Amygdala (tissue), 56 donors: ENCODE data around the gene CBLC.
"Not testable (repeated sequence)": the region's sequence is repeated elsewhere in the genome, so short reads cannot be mapped to it uniquely, and the experiment has no call there.

ENCODE experiments used
- DNase-seq, 56 donors: peaks; one replicate each; lab custom pipeline; 2025; lab: John Stamatoyannopoulos, UW

The CBLC gene

GRCh38 chr19:44759083-44759804 lies 18.4 kb upstream of the CBLC start:
- DNase-seq, result no peak

DNA sequence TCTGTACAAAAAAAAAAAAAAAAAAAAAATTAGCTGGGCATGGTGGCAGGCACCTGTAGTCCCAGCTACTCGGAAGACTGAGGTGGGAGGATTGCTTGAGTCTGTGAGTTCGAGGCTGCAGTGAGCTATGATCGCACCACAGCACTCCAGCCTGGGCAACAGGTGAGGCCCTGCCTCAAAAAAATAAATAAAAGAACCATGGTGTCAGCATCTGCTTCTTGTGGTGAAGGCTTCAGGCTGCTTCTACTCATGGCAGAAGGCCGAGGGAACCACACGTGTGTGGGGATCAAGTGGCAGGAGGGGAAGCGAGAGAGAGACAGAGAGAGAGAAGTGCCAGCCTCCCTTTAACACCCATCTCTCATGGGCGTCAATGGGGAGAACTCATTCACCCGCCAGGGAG lies 15.7 kb upstream of the CBLC start:
- no peak for DNase-seq

DNA sequence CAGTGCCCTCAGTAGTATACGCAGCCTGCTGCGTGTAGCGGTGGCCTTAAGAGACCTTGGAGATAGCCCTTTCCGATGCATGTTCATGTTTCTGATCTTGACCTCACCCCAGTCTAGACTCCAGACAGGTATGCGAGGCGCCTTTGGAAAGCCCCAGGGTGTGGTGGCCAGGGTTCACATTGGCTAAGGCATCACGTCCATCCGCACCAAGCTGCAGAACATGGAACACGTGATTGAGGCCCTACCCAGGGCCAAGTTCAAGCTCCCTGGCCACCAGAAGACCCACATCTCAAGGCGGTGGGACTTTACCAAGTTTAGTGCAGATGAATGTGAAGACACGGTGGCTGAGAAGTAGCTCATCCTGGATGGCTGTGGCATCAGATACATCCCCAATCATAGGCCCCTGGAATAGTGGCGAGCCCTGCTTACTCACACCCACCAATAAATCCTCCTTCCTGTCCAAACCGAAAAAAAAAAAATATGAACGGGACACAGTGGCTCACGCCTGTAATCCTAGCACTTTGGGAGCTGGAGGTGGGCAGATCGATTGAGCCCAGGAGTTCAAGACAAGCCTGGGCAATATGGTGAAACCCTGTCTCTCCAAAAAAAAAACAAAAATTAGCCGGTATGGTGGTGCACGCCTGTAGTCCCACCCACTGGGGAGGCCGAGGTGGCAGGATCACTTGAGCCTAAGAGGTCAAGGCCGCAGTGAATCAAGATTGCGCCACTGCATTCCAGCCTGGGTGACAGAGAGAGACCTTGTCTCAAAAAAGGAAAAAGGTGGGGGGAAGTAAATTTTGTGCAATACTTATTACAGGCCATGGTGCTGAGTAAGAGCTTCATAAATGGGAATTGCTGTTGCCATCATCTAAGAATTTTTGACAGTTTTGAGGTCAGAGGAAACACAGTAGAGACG lies 12.4 kb upstream of the CBLC start:
- DNase-seq, result no peak

- DNase-seq, result no peak
Measured at GRCh38 chr19:44765949-44766335, 11.7 kb upstream of the CBLC start.

DNA sequence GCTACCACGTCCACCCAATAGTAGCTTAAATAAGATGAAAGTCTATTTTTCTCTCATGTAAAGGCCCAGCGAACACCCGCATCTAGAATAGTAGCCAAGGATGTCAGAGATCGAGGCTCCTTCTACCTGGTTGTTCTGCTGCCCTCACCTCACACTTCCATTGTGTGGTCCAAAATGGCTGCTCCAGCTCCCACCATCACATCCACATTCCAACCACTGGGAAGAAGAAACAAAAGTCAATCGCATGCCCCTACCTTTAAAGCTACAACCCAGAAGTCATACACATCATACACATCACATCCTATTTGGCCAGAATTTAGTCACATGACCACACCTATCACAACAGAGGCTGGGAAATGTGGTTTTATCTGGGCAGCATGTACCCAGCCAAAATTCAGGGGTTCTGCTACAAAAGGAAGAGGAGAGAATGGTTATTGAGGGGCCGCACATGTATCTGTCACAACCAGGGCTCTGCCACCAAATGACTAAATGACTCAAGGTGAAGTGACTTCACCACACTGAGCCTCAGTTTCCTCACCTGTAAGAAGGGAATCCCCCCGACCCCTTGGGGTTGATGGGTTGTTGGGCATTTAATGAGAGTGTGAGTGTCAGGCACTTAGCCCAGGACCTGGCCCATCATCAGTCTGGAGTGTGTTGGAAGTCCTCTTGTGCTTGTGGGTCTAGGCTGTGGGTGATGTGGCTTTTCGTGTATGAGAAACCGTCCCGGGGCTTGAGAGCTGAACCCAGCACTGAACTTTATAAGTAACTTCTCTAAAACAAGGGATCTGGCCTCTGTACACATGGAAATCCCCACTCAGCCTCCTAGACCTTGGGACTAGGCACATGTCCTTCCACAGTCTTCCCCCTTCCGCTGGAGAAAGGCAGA lies 10.2 kb upstream of the CBLC start:
- DNase-seq, result no peak

GRCh38 chr19:44770550-44771257 lies 7.0 kb upstream of the CBLC start:
- DNase-seq, result peak in 49 of 56 donors; percentile 5 to 85 (median 45)

- DNase-seq, result not testable (repeated sequence)
Measured at GRCh38 chr19:44772144-44772543, 5.5 kb upstream of the CBLC start.

GRCh38 chr19:44772959-44773358 lies 4.7 kb upstream of the CBLC start:
- no peak for DNase-seq

- no peak for DNase-seq
Measured at GRCh38 chr19:44775676-44776240, 1.9 kb upstream of the CBLC start.

DNA sequence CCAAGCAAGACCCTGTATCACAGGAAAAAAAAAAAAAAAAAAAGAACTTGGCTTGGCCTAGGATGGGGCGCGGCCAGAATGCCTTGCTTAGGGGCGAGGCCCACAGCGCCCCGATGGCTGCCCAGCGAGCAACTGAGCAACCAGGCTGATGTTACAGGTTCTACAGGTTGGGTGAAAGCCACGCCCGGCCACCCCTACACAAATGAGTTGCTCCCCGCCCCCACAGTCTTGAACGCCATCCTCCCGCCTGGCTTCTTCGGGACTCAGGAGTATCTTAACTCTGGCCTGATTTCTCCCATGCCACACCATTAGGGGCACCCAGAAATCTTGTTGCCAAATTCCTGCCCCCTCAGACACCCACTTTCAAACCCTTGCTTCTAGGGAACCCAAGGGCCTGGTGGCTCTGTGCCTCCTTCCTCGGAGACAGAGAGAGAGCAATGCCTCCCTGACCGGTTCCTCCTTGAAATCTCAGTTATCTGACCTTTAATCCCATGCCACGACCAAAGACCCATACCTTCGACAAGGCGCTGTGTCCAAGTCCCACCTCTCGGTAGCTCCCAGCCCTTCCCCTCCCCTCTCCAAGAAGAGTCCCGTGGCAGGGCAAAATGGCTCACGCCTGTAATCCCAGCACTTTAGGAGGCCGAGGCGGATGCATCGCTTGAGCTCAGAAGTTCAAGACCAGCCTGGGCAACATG lies 1.1 kb upstream of the CBLC start:
- no peak for DNase-seq

DNA sequence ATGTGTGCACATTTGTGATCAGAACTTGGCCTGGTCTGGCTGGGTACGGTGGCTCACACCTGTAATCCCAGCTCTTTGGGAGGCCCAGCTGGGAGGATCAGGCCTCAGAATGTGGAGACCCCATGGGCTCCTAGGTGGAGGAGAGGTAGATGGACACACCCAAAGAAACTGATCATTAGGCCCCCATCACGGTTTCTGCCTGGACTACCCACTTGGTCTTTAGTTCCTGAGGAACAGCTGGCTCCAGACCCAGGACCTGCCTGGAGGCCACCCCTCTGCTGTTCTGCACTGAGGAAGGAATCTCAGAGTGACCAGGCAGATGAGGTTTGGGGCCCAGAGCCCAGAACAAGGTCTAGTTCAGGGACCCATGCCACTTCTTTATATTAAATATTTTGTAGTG lies 1.5 kb downstream of the CBLC start:
- DNase-seq, result no peak

GRCh38 chr19:44781694-44782093 lies 4.0 kb downstream of the CBLC start:
- not testable (repeated sequence) for DNase-seq

DNA sequence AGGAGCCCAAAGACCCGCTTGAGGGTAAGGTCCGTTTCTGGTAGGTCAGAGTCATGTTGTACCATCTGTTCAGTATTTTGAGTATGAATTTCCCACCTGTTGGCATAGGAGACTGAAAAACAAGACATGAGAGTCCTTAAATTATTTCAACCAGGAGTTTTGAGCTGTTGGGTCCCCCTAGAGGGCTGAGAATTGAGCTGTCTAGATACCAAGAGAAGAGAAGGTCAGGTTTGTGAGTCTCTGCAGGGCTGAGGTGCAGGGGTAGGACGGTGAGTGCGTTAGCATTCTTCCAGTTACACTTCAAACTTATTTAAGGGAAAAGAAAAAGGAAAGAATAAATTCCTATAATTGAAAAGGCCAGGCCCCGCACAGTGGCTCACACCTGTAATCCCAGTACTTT lies 5.0 kb downstream of the CBLC start:
- DNase-seq, result no peak

DNA sequence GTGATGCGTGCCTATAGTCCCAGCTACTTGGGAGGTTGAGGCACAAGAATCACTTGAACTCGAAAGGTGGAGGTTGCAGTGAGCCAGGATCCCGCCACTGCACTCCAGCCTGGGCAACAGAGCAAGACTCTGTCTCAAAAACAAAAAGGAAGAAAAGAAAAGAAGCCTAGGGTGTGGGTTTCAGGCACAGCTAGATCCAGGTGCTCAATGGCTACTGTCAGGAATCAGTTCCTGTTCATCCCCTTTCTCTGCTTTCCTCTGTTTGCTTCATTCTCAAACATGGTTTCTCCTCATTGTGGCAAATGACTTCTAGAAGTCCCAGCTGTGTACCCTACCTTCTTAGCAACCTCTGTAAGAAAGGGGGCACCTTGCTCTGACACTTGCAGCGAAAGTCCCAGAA lies 5.9 kb downstream of the CBLC start:
- no peak for DNase-seq

DNA sequence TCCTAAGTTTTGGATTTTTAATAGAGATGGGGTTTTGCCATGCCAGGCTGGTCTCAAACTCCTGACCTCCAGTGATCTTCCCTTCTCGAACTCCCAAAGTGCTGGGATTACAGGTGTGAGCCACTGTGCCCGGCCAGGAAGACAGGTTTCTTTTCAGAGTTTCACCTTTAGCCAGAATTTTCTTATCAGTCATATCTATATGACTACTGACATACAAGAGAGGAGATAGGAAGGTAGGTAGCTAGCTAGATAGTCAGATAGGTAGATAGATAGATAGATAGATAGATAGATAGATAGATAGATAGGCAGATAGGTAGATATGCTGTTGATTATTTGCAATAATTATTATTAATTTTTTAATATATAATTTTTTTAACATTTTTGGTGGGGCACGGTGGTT lies 7.6 kb downstream of the CBLC start:
- DNase-seq, result no peak

DNA sequence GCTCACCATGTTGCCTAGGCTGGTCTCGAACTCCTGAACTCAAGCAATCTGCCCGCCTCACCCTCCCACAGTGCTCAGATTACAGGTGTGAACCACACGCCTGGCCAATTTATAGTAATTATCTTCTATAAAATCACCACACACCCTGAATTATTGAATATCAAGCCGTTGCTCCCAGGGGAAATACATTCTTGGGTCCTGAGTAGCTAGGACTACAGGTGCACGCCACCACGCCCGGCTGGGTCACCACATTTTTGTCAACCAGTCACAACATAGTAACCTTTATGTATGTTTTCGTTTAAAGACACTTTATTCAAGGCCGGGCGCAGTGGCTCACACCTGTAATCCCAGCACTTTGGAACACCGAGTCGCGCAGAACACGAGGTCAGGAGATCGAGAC lies 8.3 kb downstream of the CBLC start:
- no peak for DNase-seq

GRCh38 chr19:44788971-44789370 lies 11.3 kb downstream of the CBLC start:
- DNase-seq, result no peak

DNA sequence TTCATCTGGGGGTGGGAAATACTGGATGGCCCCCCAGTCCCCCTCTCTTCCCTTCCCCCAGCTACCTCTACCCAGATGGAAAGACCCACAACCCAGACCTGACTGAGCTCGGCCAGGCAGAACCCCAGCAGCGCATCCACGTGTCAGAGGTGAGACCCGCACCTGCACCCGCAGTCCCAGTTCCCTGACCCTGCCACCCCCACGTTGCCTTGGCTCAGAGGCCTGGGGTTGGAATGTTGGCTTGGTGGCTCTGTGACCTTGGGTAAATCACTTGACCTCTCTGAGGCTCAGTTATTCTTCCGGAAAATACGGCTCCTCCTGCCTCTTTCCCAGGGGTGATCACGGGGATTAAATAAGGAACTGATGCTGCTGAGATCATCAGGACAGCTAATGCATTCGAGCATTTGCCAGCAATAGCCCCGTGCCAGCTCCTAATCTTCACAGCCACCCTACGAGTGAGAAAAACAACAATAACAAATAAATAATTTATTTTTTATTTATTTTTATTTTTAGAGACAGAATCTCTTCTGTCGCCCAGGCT lies 12.3 kb downstream of the CBLC start:
- no peak for DNase-seq

- DNase-seq, result no peak
Measured at GRCh38 chr19:44792281-44792680, 14.6 kb downstream of the CBLC start.
